H1 (cell line): ENCODE data around the gene ABHD4. TPM values are rescaled to one million over a fixed set of nuclear protein-coding genes. Genes with fewer than 3 reads are reported as not detected.

Experiments
- CTCF ChIA-PET: fragments of 300-600 bp; sonication (Branson Sonifier 250); formaldehyde crosslinking; loops from one replicate; lab custom pipeline; 2021; ENCODE audit not compliant: partially characterized antibody; lab: Charles Lee
- POLR2A ChIA-PET: fragments of 300-600 bp; sonication (Branson Sonifier 250); formaldehyde crosslinking; loops from one replicate; lab custom pipeline; 2021; ENCODE audit warnings: inconsistent platforms; ENCODE audit not compliant: partially characterized antibody; lab: Charles Lee
- DNase-seq, 2 experiments: peaks; one replicate each; pipeline versions ENCODE4 v3.0.0 to v3.0.0-alpha.2; 2010 to 2022; ENCODE audit warnings: low spot score in 2 of 2, low read depth in 1 of 2, mixed read lengths in 1 of 2
- FAIRE-seq: peaks from 2 replicates; lab custom pipeline; 2011; peaks lifted over from hg19 to GRCh38; lab: Jason Lieb, UNC
- H2AFZ ChIP-seq: 2 replicates; pipeline ENCODE4 v1.8.1; 2012; ENCODE audit warnings: low read length, inconsistent platforms
- H2AK5ac ChIP-seq: 2 replicates; pipeline ENCODE4 v1.6.1; 2013; ENCODE audit warnings: low read depth, low read length
- H2BK120ac ChIP-seq: replicated peaks from 2 replicates; pipeline ENCODE3; 2013; ENCODE audit warnings: low read depth, low read length, inconsistent platforms
- H2BK12ac ChIP-seq: 2 replicates; pipeline ENCODE4 v1.6.1; 2013; ENCODE audit warnings: low read depth, low read length
- H2BK15ac ChIP-seq: 2 replicates; pipeline ENCODE4 v1.6.1; 2013; ENCODE audit warnings: low read length
- H2BK20ac ChIP-seq: 2 replicates; pipeline ENCODE4 v1.6.1; 2013; ENCODE audit warnings: low read length
- H2BK5ac ChIP-seq: 2 replicates; pipeline ENCODE4 v1.6.1; 2013; ENCODE audit warnings: low read depth, low read length
- H3K14ac ChIP-seq: 2 replicates; pipeline ENCODE4 v1.6.1; 2013; ENCODE audit warnings: inconsistent platforms; ENCODE audit not compliant: insufficient read length
- H3K18ac ChIP-seq: 2 replicates; pipeline ENCODE4 v1.6.1; 2013; ENCODE audit warnings: low read length; ENCODE audit errors: extremely low read depth
- H3K23ac ChIP-seq: 2 replicates; pipeline ENCODE4 v1.6.1; 2013; ENCODE audit warnings: inconsistent platforms; ENCODE audit not compliant: insufficient read length
- H3K23me2 ChIP-seq: 2 replicates; pipeline ENCODE4 v1.6.1; 2013; ENCODE audit warnings: low read depth, low read length
- H3K27ac ChIP-seq: 2 replicates; pipeline ENCODE4 v1.6.1; 2011; ENCODE audit warnings: low read depth, low read length, inconsistent platforms
- H3K27me3 ChIP-seq, 4 experiments: replicated peaks in 1 of 4; 1 replicate in 1 of 4; 2 replicates in 3 of 4; pipeline versions ENCODE4 v1.6.1 to v1.8.1; 2011 to 2013; ENCODE audit warnings: low read length in 3 of 4, mild to moderate bottlenecking in 3 of 4, inconsistent platforms in 2 of 4, mixed read lengths in 2 of 4, moderate library complexity in 1 of 4; ENCODE audit not compliant: control insufficient read depth in 3 of 4, insufficient read depth in 3 of 4; ENCODE audit errors: extremely low read depth in 1 of 4
- H3K36me3 ChIP-seq, 4 experiments: 2 replicates each; pipeline versions ENCODE4 v1.6.1 to v1.8.1; 2011 to 2013; ENCODE audit warnings: mild to moderate bottlenecking in 4 of 4, low read length in 3 of 4, moderate library complexity in 2 of 4, control low read depth in 1 of 4, inconsistent platforms in 1 of 4; ENCODE audit not compliant: insufficient read depth in 4 of 4, control insufficient read depth in 2 of 4
- H3K4ac ChIP-seq: replicated peaks from 2 replicates; pipeline ENCODE3; 2013; ENCODE audit warnings: low read length, low read depth, mixed read lengths, inconsistent platforms; ENCODE audit not compliant: insufficient read length
- H3K4me1 ChIP-seq, 4 experiments: replicated peaks in 1 of 4; 1 replicate in 1 of 4; 2 replicates in 3 of 4; pipeline versions ENCODE4 v1.6.1 to v1.8.1; 2011 to 2013; ENCODE audit warnings: low read length in 3 of 4, inconsistent platforms in 2 of 4, mixed read lengths in 1 of 4; ENCODE audit not compliant: insufficient read depth in 4 of 4, control insufficient read depth in 3 of 4
- H3K4me2 ChIP-seq, 2 experiments: 2 replicates each; pipeline versions ENCODE4 v1.6.1 to v1.8.1; 2011 to 2013; ENCODE audit warnings: low read depth in 2 of 2, low read length in 2 of 2, control low read depth in 1 of 2, inconsistent platforms in 1 of 2, mild to moderate bottlenecking in 1 of 2; ENCODE audit not compliant: insufficient read depth in 1 of 2
- H3K4me3 ChIP-seq, 4 experiments: fragments of 200-600, 300-600 bp in 1 of 4; sonication (generic), shearing (Covaris generic), sonication (Bioruptor Twin) in 1 of 4; 2 replicates each; pipeline versions ENCODE4 v1.5.1 to v1.8.1; 2011 to 2016; ENCODE audit warnings: low read length in 4 of 4, low read depth in 3 of 4, control low read depth in 2 of 4, inconsistent platforms in 2 of 4, mild to moderate bottlenecking in 2 of 4, mixed read lengths in 1 of 4, moderate library complexity in 1 of 4; ENCODE audit not compliant: insufficient read depth in 2 of 4; ENCODE audit errors: extremely low read depth in 1 of 4
- H3K56ac ChIP-seq: replicated peaks from 2 replicates; pipeline ENCODE3; 2013; ENCODE audit warnings: low read depth, mild to moderate bottlenecking, mixed read lengths, low read length, inconsistent platforms; ENCODE audit not compliant: insufficient read length
- H3K79me1 ChIP-seq: 2 replicates; pipeline ENCODE4 v1.6.1; 2013; ENCODE audit warnings: low read depth, low read length, control low read depth
- H3K79me2 ChIP-seq, 2 experiments: 2 replicates each; pipeline versions ENCODE4 v1.6.1 to v1.8.1; 2012 to 2013; ENCODE audit warnings: low read length in 2 of 2, mild to moderate bottlenecking in 2 of 2, inconsistent platforms in 1 of 2; ENCODE audit not compliant: insufficient read depth in 2 of 2, control insufficient read depth in 1 of 2
- H3K9ac ChIP-seq, 4 experiments: replicated peaks in 1 of 4; 1 replicate in 1 of 4; 2 replicates in 3 of 4; pipeline versions ENCODE4 v1.6.1 to v1.8.1; 2011 to 2013; ENCODE audit warnings: low read depth in 3 of 4, low read length in 3 of 4, control low read depth in 2 of 4, mild to moderate bottlenecking in 2 of 4, moderate library complexity in 2 of 4, inconsistent platforms in 1 of 4; ENCODE audit errors: extremely low read depth in 1 of 4
- H3K9me3 ChIP-seq, 2 experiments: 2 replicates each; pipeline versions ENCODE4 v1.6.1 to v1.8.1; 2012 to 2013; ENCODE audit warnings: mild to moderate bottlenecking in 2 of 2, moderate library complexity in 2 of 2, control low read depth in 1 of 2, inconsistent platforms in 1 of 2, low read depth in 1 of 2, low read length in 1 of 2, mixed read lengths in 1 of 2; ENCODE audit not compliant: insufficient read depth in 2 of 2
- H4K20me1 ChIP-seq, 2 experiments: replicated peaks in 1 of 2; 2 replicates each; pipeline versions ENCODE3 to v1.8.1; 2011 to 2013; ENCODE audit warnings: inconsistent platforms in 2 of 2, low read length in 2 of 2, mild to moderate bottlenecking in 1 of 2; ENCODE audit not compliant: insufficient read depth in 2 of 2, control insufficient read depth in 1 of 2
- H4K5ac ChIP-seq: 2 replicates; pipeline ENCODE4 v1.6.1; 2013; ENCODE audit warnings: low read length, low read depth, mixed read lengths, inconsistent platforms; ENCODE audit not compliant: insufficient read length
- H4K8ac ChIP-seq: 2 replicates; pipeline ENCODE4 v1.8.0; 2013; ENCODE audit warnings: mild to moderate bottlenecking, moderate library complexity, low read length, inconsistent platforms; ENCODE audit not compliant: insufficient read depth; ENCODE audit errors: extremely low read depth
- H4K91ac ChIP-seq: replicated peaks from 2 replicates; pipeline ENCODE3; 2013; ENCODE audit warnings: low read length, mixed read lengths, inconsistent platforms; ENCODE audit not compliant: insufficient read length
- CHD1 ChIP-seq: IDR thresholded peaks from 2 replicates; pipeline ENCODE4 v1.6.1; 2012; ENCODE audit warnings: low read depth, low read length, improper control_type of control experiment
- SIN3A ChIP-seq, 2 experiments: IDR thresholded peaks in 1 of 2; conservative IDR thresholded peaks in 1 of 2; 2 replicates each; pipeline ENCODE4 v1.6.1; 2011 to 2012; ENCODE audit warnings: low read length in 2 of 2, improper control_type of control experiment in 1 of 2, low read depth in 1 of 2, mild to moderate bottlenecking in 1 of 2
- WGBS, 2 experiments: shearing (Covaris generic) in 1 of 2; methylation state at CpG; one replicate each; pipeline versions ENCODE4 v1.1.6 to v1.1.7; 2013 to 2015; ENCODE audit warnings: low lambda C conversion rate in 2 of 2, mixed read lengths in 2 of 2, inconsistent platforms in 1 of 2, low coverage in 1 of 2, missing lambda C conversion rate in 1 of 2; ENCODE audit not compliant: insufficient replicate concordance in 2 of 2, insufficient coverage in 1 of 2, insufficient read length in 1 of 2; ENCODE audit errors: extremely low coverage in 1 of 2, missing lambda C conversion rate in 1 of 2; 5-methylcytosine and 5-hydroxymethylcytosine counted together
- polyA plus RNA-seq, 7 experiments: library from polyadenylated mRNA; depleted of rRNA in 3 of 7; stranded (reverse) in 5 of 7; unstranded in 2 of 7; fragments of >200 nt in 5 of 7; fragments of 200-250 nt in 2 of 7; gene quantifications; 1 replicate in 5 of 7; 2 replicates in 1 of 7; 4 replicates in 1 of 7; pipeline versions ENCODE4 v1.2.1 to v1.2.3, GENCODE V29; 2011 to 2013; ENCODE audit warnings: missing spikeins in 2 of 7, mixed read lengths in 2 of 7
- total RNA-seq: library from RNA; stranded (reverse); fragmentation: NEBNext Ultra II Directional; extraction: Animal tissue kit (Norgen Biotek cat#: 25700); gene quantifications from 2 replicates; pipeline ENCODE4 v1.2.1, GENCODE V29; 2021

Gene ABHD4
- total and polyA plus RNA-seq, 2 of the 8 experiments (the other 6 are each of a cell fraction or from before 2014, with no cell fraction given) = 32.4 to 42.9 TPM

DNA sequence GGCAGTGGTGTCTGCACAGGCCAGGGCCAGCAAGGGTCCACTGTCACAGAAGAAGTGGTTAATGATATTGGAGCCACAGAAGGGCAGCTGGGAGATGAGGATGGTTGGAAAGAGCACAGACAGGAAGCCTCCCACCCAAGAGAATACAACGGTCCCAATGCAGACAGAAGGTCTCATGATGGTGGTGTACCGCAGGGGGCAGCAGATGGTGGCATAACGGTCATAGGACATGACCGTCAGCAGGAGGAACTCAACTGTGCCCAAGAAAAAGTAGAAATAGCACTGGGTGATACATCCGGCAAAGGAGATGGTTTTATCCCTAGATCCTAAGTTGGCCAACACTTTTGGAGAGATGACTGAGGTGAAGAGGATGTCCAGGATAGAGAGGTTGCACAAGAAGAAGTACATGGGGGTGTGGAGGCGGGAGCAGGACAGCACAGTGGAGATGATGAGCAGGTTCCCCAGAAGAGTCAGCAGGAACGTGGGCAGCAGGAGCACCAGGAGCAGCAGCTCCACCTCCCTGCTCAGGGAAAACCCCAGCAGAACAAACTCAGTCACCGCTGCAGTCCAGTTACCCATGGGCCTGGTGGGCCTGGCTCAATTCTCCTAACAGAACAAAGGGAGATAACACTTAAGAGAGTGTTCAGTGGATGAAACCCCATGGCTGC is 36.3 kb downstream of the ABHD4 start:
- no peak for FAIRE-seq
- no peak overlapping the region for H3K9ac ChIP-seq
- WGBS, 2 experiments = 79% methylated on average over 8 of the region's 8 CpGs; no CpG with 5 or more reads in 1 of the 2 experiments

More for the DNA sequence above, 36.3 kb downstream of the ABHD4 start:
- Histone ChIP-seq H2BK5ac (no peak overlapping the region), H3K4ac (no peak overlapping the region), H3K4me3 (no peak overlapping the region), H3K9me3 (peaks cover 9 to 18% of the 10 kb centered on the region in 2 experiments; a peak in 3 of 4 replicates), H3K23me2 (no peaks in the 10 kb centered on the region), H2BK12ac (no peak overlapping the region), H2BK120ac (no peak overlapping the region), H3K4me1 (no peaks in the 10 kb centered on the region), H2BK15ac (no peak overlapping the region), H3K27ac (no peak overlapping the region), H3K79me2 (no peaks in the 10 kb centered on the region), H3K23ac (no peak overlapping the region), H2AFZ (no peak overlapping the region), H3K56ac (no peak overlapping the region), H2AK5ac (no peak overlapping the region), H4K5ac (no peak overlapping the region), H4K20me1 (no peaks in the 10 kb centered on the region), H3K4me2 (no peak overlapping the region), H3K36me3 (peaks cover 0 to 4% (median 0%) of the 10 kb centered on the region in 4 experiments; a peak in 1 of 8 replicates), H3K27me3 (no peaks in the 10 kb centered on the region), H3K79me1 (no peaks in the 10 kb centered on the region), H3K14ac (no peak overlapping the region), H2BK20ac (no peak overlapping the region), H3K18ac (no peak overlapping the region), H4K91ac (no peak overlapping the region), H4K8ac (no peak overlapping the region)
- CTCF ChIA-PET = interaction anchor here (1.1 to 2.1 kb wide), 2 partner anchors 10 to 45 kb away, joined by 4 to 5 read pairs; partner anchors contain the start of genes DAD1 and OR6J1
- no peak for DNase-seq
- POLR2A ChIA-PET = no interaction called here
- TF ChIP-seq CHD1 (no peak), SIN3A (conservative IDR thresholded peaks at IDR 0.05 in 1 of 2, IDR thresholded peaks at IDR 0.05 in 1 of 2; ENCODE audit: low read depth in 1 of 2, low read length in 2 of 2) (no peak)
